HepG2 (cell line): ENCODE results near the gene WDCP. TPM values are rescaled to one million over a fixed set of nuclear protein-coding genes. Genes with fewer than 3 reads are reported as not detected.

Source experiments
- ATAC-seq: fragments of 200-7000 bp; cut with Tn5 transposase; 3 replicates; pipeline ENCODE4 v1.9.1; 2020; ENCODE audit warnings: mild to moderate bottlenecking, moderate library complexity
- BruUV-seq: library from RNA; stranded (reverse); fragments of 400-500 nt; replicated peaks from 2 replicates; lab custom pipeline; 2021; lab: Mats Ljungman, UMichigan
- CTCF ChIA-PET: fragments of 300-600 bp; formaldehyde crosslinking; extraction: SDS; loops from one replicate; lab custom pipeline; 2021; ENCODE audit warnings: low total read pairs, inconsistent platforms, low intra/inter-chr PET ratio; lab: Yijun Ruan, JAX
- POLR2A ChIA-PET: fragments of 350-600 bp; sonication (Branson Sonifier 250); formaldehyde crosslinking; loops from one replicate; lab custom pipeline; 2020; ENCODE audit warnings: antibody characterized with exemption, inconsistent platforms; lab: Yijun Ruan, JAX
- DNase-seq: peaks from one replicate; pipeline ENCODE4 v3.0.0-alpha.2; 2015; ENCODE audit warnings: low spot score
- FAIRE-seq: peaks from 3 replicates; lab custom pipeline; 2011; peaks lifted over from hg19 to GRCh38; lab: Jason Lieb, UNC
- H2AFZ ChIP-seq: one replicate; pipeline ENCODE4 v1.6.1; 2011; ENCODE audit warnings: low read length, inconsistent platforms
- H3K27ac ChIP-seq: fragments of 300-600 bp; 3 replicates; pipeline ENCODE4 v1.8.0; 2011; ENCODE audit warnings: mixed run types, mild to moderate bottlenecking, mixed read lengths, low read length, inconsistent platforms; ENCODE audit not compliant: insufficient read depth; ENCODE audit errors: extremely low read length
- H3K27me3 ChIP-seq, 2 experiments: fragments of 200-600 bp in 1 of 2; 2 replicates in 1 of 2; 3 replicates in 1 of 2; pipeline versions ENCODE4 v1.6.0 to v1.8.0; 2011; ENCODE audit warnings: low read length in 2 of 2, mild to moderate bottlenecking in 2 of 2, moderate library complexity in 2 of 2, inconsistent platforms in 1 of 2; ENCODE audit not compliant: insufficient read depth in 2 of 2, control insufficient read depth in 1 of 2
- H3K36me3 ChIP-seq, 2 experiments: fragments of 200-600 bp in 1 of 2; replicated peaks in 1 of 2; 2 replicates in 1 of 2; 3 replicates in 1 of 2; pipeline versions ENCODE4 v1.5.1 to v1.8.0; 2011; ENCODE audit warnings: low read length in 2 of 2, inconsistent platforms in 1 of 2; ENCODE audit not compliant: insufficient read depth in 2 of 2, control insufficient read depth in 1 of 2
- H3K4me1 ChIP-seq: 2 replicates; pipeline ENCODE4 v1.5.1; 2012; ENCODE audit warnings: low read length, inconsistent platforms; ENCODE audit not compliant: insufficient read depth
- H3K4me2 ChIP-seq: 2 replicates; pipeline ENCODE4 v1.6.0; 2011; ENCODE audit warnings: low read depth, low read length, inconsistent platforms
- H3K4me3 ChIP-seq, 3 experiments: fragments of 200-600 bp in 1 of 3; sonication (generic), shearing (Covaris generic) in 1 of 3; replicated peaks in 1 of 3; 2 replicates each; pipeline ENCODE4 v1.5.1; 2011 to 2016; ENCODE audit warnings: low read length in 3 of 3, inconsistent platforms in 2 of 3, low read depth in 2 of 3, mild to moderate bottlenecking in 2 of 3, control low read depth in 1 of 3, mixed read lengths in 1 of 3; ENCODE audit not compliant: insufficient read depth in 1 of 3
- H3K79me2 ChIP-seq: one replicate; pipeline ENCODE4 v1.6.1; 2011; ENCODE audit warnings: low read length, inconsistent platforms; ENCODE audit not compliant: insufficient read depth
- H3K9ac ChIP-seq: 2 replicates; pipeline ENCODE4 v1.6.0; 2011; ENCODE audit warnings: mild to moderate bottlenecking, low read depth, low read length, inconsistent platforms; ENCODE audit not compliant: insufficient read depth
- H3K9me3 ChIP-seq: 2 replicates; pipeline ENCODE4 v1.5.1; 2012; ENCODE audit warnings: mild to moderate bottlenecking, low read length
- H4K20me1 ChIP-seq: 2 replicates; pipeline ENCODE4 v1.6.0; 2011; ENCODE audit warnings: inconsistent platforms, mild to moderate bottlenecking, low read length, moderate library complexity; ENCODE audit not compliant: insufficient read depth
- GTF3A ChIP-seq: sonication (generic); formaldehyde crosslinking; conservative IDR thresholded peaks from 2 replicates; pipeline ENCODE4 v1.4.0; 2020; ENCODE audit warnings: mild to moderate bottlenecking, missing genetic modification reagents
- PITX1 ChIP-seq: sonication (generic); formaldehyde crosslinking; IDR thresholded peaks from 2 replicates; pipeline ENCODE4 v1.5.1; 2020; ENCODE audit warnings: mild to moderate bottlenecking, missing genetic modification reagents
- ZNF143 ChIP-seq: sonication (generic); formaldehyde crosslinking; IDR thresholded peaks from 2 replicates; pipeline ENCODE4 v1.4.0; 2020; ENCODE audit warnings: missing genetic modification reagents
- ZNF263 ChIP-seq: sonication (generic); formaldehyde crosslinking; IDR thresholded peaks from 2 replicates; pipeline ENCODE4 v1.4.0; 2020; ENCODE audit warnings: missing genetic modification reagents
- ZNF430 ChIP-seq: sonication (generic); formaldehyde crosslinking; IDR thresholded peaks from 2 replicates; pipeline ENCODE4 v1.9.0; 2021; ENCODE audit warnings: mild to moderate bottlenecking, missing genetic modification reagents
- ZNF766 ChIP-seq: sonication (generic); formaldehyde crosslinking; IDR thresholded peaks from 2 replicates; pipeline ENCODE4 v1.5.0; 2020; ENCODE audit warnings: missing genetic modification reagents, borderline replicate concordance
- WGBS: methylation state at CpG from one replicate; pipeline ENCODE4 v1.1.6; 2017; ENCODE audit warnings: low lambda C conversion rate; 5-methylcytosine and 5-hydroxymethylcytosine counted together
- in situ Hi-C: cut with HindIII; loops from 2 replicates; pipeline ENCODE4 v1.10.0; 2017; ENCODE audit warnings: low pct_unique_long_range_greater_than_20kb; ENCODE audit not compliant: extremely low pct_ligation_motif_present
- intact Hi-C: fragments of 100-400 bp; cut with micrococcal nuclease; formaldehyde crosslinking; loops from one replicate; pipeline ENCODE4 v1.10.0; 2022; ENCODE audit not compliant: unreplicated experiment
- polyA plus RNA-seq, 8 experiments: library from polyadenylated mRNA; depleted of rRNA in 3 of 8; stranded (reverse) in 7 of 8; unstranded in 1 of 8; fragments of >200 nt; fragmentation: Illumina TruSeq in 4 of 8; extraction: Trizol in 4 of 8; gene quantifications; 2 replicates each; pipeline versions ENCODE4 v1.2.1 to v1.2.3, GENCODE V29; 2011 to 2016; ENCODE audit warnings: low read depth in 4 of 8, missing spikeins in 1 of 8, mixed read lengths in 1 of 8; ENCODE audit not compliant: insufficient read depth in 1 of 8
- total RNA-seq, 5 experiments: library from RNA; depleted of rRNA; stranded (reverse); fragments of >200 nt; fragmentation: Illumina TruSeq; extraction: Trizol; gene quantifications; 2 replicates each; pipeline ENCODE4 v1.2.3, GENCODE V29; 2016; ENCODE audit warnings: low read depth in 1 of 5
- TF ChIP-seq, protein P1 (sequence below): sonication (generic); formaldehyde crosslinking; IDR thresholded peaks from 2 replicates; pipeline ENCODE4 v1.5.1; 2020; ENCODE audit warnings: missing genetic modification reagents, mild to moderate bottlenecking, borderline replicate concordance
- TF ChIP-seq, protein P2 (sequence below): IDR thresholded peaks from 2 replicates; pipeline ENCODE4 v1.4.0; 2020; ENCODE audit warnings: mild to moderate bottlenecking, missing genetic modification reagents

The WDCP gene
- total and polyA plus RNA-seq, 2 of the 13 experiments (the other 11 are each of a cell fraction or from before 2014, with no cell fraction given) = 17.4 to 22.6 TPM

- WGBS = 85% methylated on average over 2 of the region's 2 CpGs
- in situ Hi-C loops = no loop called here
- no peak for TF ChIP-seq GTF3A (CRISPR knock-in tag)
- TF ChIP-seq, protein P1, sequence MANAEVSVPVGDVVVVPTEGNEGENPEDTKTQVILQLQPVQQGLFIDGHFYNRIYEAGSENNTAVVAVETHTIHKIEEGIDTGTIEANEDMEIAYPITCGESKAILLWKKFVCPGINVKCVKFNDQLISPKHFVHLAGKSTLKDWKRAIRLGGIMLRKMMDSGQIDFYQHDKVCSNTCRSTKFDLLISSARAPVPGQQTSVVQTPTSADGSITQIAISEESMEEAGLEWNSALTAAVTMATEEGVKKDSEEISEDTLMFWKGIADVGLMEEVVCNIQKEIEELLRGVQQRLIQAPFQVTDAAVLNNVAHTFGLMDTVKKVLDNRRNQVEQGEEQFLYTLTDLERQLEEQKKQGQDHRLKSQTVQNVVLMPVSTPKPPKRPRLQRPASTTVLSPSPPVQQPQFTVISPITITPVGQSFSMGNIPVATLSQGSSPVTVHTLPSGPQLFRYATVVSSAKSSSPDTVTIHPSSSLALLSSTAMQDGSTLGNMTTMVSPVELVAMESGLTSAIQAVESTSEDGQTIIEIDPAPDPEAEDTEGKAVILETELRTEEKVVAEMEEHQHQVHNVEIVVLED = no peak
- no peak for TF ChIP-seq PITX1
- no peak for TF ChIP-seq ZNF766
- TF ChIP-seq ZNF263 (CRISPR knock-in tag) = no peak
- BruUV-seq = no TSS peak
- no peak overlapping the region for H3K9ac ChIP-seq
- peaks cover 6 to 20% of the 10 kb centered on the region in 2 experiments for H3K36me3 ChIP-seq
- intact Hi-C loops = loop anchor here (2.0 kb wide), 1 partner anchor 137 kb away; the partner anchor contains the start of gene UBXN2A
- ChIA-PET CTCF (no interaction called here), POLR2A (interaction anchor here (4.0 kb wide), 1 partner anchor 31 kb away, joined by 13 read pairs; the partner anchor contains the start of gene WDCP)
- H3K27ac ChIP-seq = no peak overlapping the region
- ATAC-seq = no peak
- H3K79me2 ChIP-seq = peaks cover 22% of the 10 kb centered on the region
- no peak overlapping the region for H2AFZ ChIP-seq
- H3K4me1 ChIP-seq = peaks cover 19% of the 10 kb centered on the region
- no peaks in the 10 kb centered on the region for H4K20me1 ChIP-seq
- H3K9me3 ChIP-seq = no peaks in the 10 kb centered on the region
- DNase-seq = no peak
- no peak overlapping the region for H3K4me3 ChIP-seq
- H3K4me2 ChIP-seq = no peak overlapping the region
- no peak for FAIRE-seq
- H3K27me3 ChIP-seq = no peaks in the 10 kb centered on the region; a peak in 1 of 5 replicates
These were observed 30.7 kb upstream of the WDCP start for GRCh38 chr2:24077879-24078278.

- CTCF ChIA-PET = no interaction called here
- FAIRE-seq (no peak), DNase-seq (no peak), ATAC-seq (no peak)
- peaks cover 7 to 20% of the 10 kb centered on the region in 2 experiments for H3K36me3 ChIP-seq
- in situ Hi-C loops (no loop called here), intact Hi-C loops (loop anchor here (2.0 kb wide), 1 partner anchor 137 kb away; the partner anchor contains the start of gene UBXN2A)
- BruUV-seq = no TSS peak
- WGBS = 87% methylated on average over 9 of the region's 9 CpGs
- no peak overlapping the region for H2AFZ ChIP-seq
- H3K9ac ChIP-seq = no peak overlapping the region
- TF ChIP-seq, protein P2, sequence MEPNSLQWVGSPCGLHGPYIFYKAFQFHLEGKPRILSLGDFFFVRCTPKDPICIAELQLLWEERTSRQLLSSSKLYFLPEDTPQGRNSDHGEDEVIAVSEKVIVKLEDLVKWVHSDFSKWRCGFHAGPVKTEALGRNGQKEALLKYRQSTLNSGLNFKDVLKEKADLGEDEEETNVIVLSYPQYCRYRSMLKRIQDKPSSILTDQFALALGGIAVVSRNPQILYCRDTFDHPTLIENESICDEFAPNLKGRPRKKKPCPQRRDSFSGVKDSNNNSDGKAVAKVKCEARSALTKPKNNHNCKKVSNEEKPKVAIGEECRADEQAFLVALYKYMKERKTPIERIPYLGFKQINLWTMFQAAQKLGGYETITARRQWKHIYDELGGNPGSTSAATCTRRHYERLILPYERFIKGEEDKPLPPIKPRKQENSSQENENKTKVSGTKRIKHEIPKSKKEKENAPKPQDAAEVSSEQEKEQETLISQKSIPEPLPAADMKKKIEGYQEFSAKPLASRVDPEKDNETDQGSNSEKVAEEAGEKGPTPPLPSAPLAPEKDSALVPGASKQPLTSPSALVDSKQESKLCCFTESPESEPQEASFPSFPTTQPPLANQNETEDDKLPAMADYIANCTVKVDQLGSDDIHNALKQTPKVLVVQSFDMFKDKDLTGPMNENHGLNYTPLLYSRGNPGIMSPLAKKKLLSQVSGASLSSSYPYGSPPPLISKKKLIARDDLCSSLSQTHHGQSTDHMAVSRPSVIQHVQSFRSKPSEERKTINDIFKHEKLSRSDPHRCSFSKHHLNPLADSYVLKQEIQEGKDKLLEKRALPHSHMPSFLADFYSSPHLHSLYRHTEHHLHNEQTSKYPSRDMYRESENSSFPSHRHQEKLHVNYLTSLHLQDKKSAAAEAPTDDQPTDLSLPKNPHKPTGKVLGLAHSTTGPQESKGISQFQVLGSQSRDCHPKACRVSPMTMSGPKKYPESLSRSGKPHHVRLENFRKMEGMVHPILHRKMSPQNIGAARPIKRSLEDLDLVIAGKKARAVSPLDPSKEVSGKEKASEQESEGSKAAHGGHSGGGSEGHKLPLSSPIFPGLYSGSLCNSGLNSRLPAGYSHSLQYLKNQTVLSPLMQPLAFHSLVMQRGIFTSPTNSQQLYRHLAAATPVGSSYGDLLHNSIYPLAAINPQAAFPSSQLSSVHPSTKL = no peak
- TF ChIP-seq ZNF430 (CRISPR knock-in tag) (0 out of 2 replicates have a peak, but pooled peaks have one; percentile 21), ZNF143 (no peak)
- no peak overlapping the region for H3K4me2 ChIP-seq
- H3K27ac ChIP-seq = peak overlapping the region; percentile 36
- POLR2A ChIA-PET = interaction anchor here (1.7 to 2.6 kb wide), 2 partner anchors 7 to 66 kb away, joined by 7 to 38 read pairs; partner anchors contain the start of gene TP53I3
- no peak overlapping the region for H3K4me3 ChIP-seq
- no peaks in the 10 kb centered on the region for H3K9me3 ChIP-seq
- H3K79me2 ChIP-seq = peaks cover 23% of the 10 kb centered on the region
- H3K27me3 ChIP-seq = no peaks in the 10 kb centered on the region; a peak in 1 of 5 replicates
- H3K4me1 ChIP-seq = peaks cover 16% of the 10 kb centered on the region
- no peaks in the 10 kb centered on the region for H4K20me1 ChIP-seq
These were observed 30.3 kb upstream of the WDCP start for GRCh38 chr2:24077535-24077877.
